B cell (primary cell): ENCODE results near the gene CRYGN. TPM values are rescaled to one million over a fixed set of nuclear protein-coding genes. Genes with fewer than 3 reads are reported as not detected.

ENCODE experiments used
- ATAC-seq: fragments of 200-7000 bp; cut with Tn5 transposase; one replicate; pipeline ENCODE4 v1.10.0; 2021; ENCODE audit warnings: low read depth, mild to moderate bottlenecking, moderate number of reproducible peaks, moderate library complexity
- CTCF ChIA-PET: fragments of 350-600 bp; sonication (Branson Sonifier 250); formaldehyde crosslinking; loops from one replicate; lab custom pipeline; 2021; ENCODE audit warnings: antibody characterized with exemption, inconsistent platforms; lab: Charles Lee
- POLR2A ChIA-PET: fragments of 350-600 bp; sonication (Branson Sonifier 250); formaldehyde crosslinking; loops from one replicate; lab custom pipeline; 2021; ENCODE audit warnings: antibody characterized with exemption; lab: Charles Lee
- DNase-seq: peaks from one replicate; pipeline ENCODE4 v3.0.0; 2013
- H2AFZ ChIP-seq: 2 replicates; pipeline ENCODE4 v1.6.1; 2012; ENCODE audit warnings: mild to moderate bottlenecking, low read depth, low read length; ENCODE audit not compliant: insufficient read depth, poor library complexity, severe bottlenecking
- H3K27ac ChIP-seq, 2 donors: 1 replicate in 1 of 2; 2 replicates in 1 of 2; pipeline ENCODE4 v1.5.1; 2012 to 2013; ENCODE audit warnings: low read length in 2 of 2, mild to moderate bottlenecking in 2 of 2, moderate library complexity in 1 of 2
- H3K27me3 ChIP-seq, 4 experiments: fragments of 200-600 bp in 1 of 4; sonication (generic) in 1 of 4; replicated peaks in 1 of 4; 1 replicate in 2 of 4; 2 replicates in 2 of 4; pipeline versions ENCODE4 v1.6.1 to v1.7.0; 2013 to 2016; ENCODE audit warnings: low read length in 3 of 4, mild to moderate bottlenecking in 2 of 4, mixed read lengths in 1 of 4, moderate library complexity in 1 of 4; ENCODE audit not compliant: insufficient read depth in 4 of 4, control insufficient read depth in 3 of 4; ENCODE audit errors: control extremely low read depth in 1 of 4
- H3K36me3 ChIP-seq, 2 experiments: replicated peaks in 1 of 2; 1 replicate in 1 of 2; 2 replicates in 1 of 2; pipeline versions ENCODE4 v1.6.1 to v1.7.1; 2013; ENCODE audit warnings: low read length in 1 of 2; ENCODE audit not compliant: insufficient read depth in 2 of 2, control insufficient read depth in 1 of 2; ENCODE audit errors: control extremely low read depth in 1 of 2, extremely low read depth in 1 of 2
- H3K4me1 ChIP-seq, 2 donors: fragments of 200-600 bp in 1 of 2; sonication (generic) in 1 of 2; 1 replicate in 1 of 2; 2 replicates in 1 of 2; pipeline versions ENCODE4 v1.5.1 to v1.6.1; 2013 to 2017; ENCODE audit warnings: low read length in 2 of 2; ENCODE audit not compliant: control insufficient read depth in 2 of 2, insufficient read depth in 2 of 2
- H3K4me2 ChIP-seq: replicated peaks from 2 replicates; pipeline ENCODE3; 2012; ENCODE audit warnings: mild to moderate bottlenecking, low read depth, low read length; ENCODE audit not compliant: poor library complexity, severe bottlenecking
- H3K4me3 ChIP-seq, 5 experiments: fragments of 200-600 bp in 1 of 5; sonication (generic) in 1 of 5; 1 replicate in 3 of 5; 2 replicates in 2 of 5; pipeline versions ENCODE4 v1.5.1 to v1.7.0; 2011 to 2016; ENCODE audit warnings: low read length in 4 of 5, mild to moderate bottlenecking in 4 of 5, low read depth in 2 of 5, control low read depth in 1 of 5, moderate library complexity in 1 of 5; ENCODE audit not compliant: insufficient read depth in 1 of 5; ENCODE audit errors: control extremely low read depth in 1 of 5, extremely low read depth in 1 of 5
- H3K79me2 ChIP-seq: fragments of 200-600 bp; sonication (generic); one replicate; pipeline ENCODE4 v1.6.0; 2016; ENCODE audit warnings: low read length; ENCODE audit not compliant: control insufficient read depth, insufficient read depth
- H3K9ac ChIP-seq: fragments of 200-600 bp; sonication (generic); 2 replicates; pipeline ENCODE4 v1.6.1; 2017; ENCODE audit warnings: mild to moderate bottlenecking, low read length, moderate library complexity
- H3K9me3 ChIP-seq, 3 donors: one replicate each; pipeline versions ENCODE4 v1.6.1 to v1.7.1; 2013; ENCODE audit warnings: low read length in 2 of 3; ENCODE audit not compliant: control insufficient read depth in 2 of 3, insufficient read depth in 1 of 3; ENCODE audit errors: control extremely low read depth in 1 of 3
- H4K20me1 ChIP-seq: 2 replicates; pipeline ENCODE4 v1.6.0; 2012; ENCODE audit warnings: mild to moderate bottlenecking, low read length; ENCODE audit not compliant: insufficient read depth, control insufficient read depth, poor library complexity, severe bottlenecking
- H3K27ac Mint-ChIP-seq: one replicate; pipeline ENCODE4 v1.8.0; 2021; ENCODE audit warnings: mixed read lengths
- H3K27me3 Mint-ChIP-seq: one replicate; pipeline ENCODE4 v1.8.0; 2021; ENCODE audit warnings: mixed read lengths
- H3K4me1 Mint-ChIP-seq: one replicate; pipeline ENCODE4 v1.8.0; 2021; ENCODE audit warnings: mixed read lengths
- H3K4me3 Mint-ChIP-seq: one replicate; pipeline ENCODE4 v1.8.0; 2021; ENCODE audit warnings: mixed read lengths
- H3K9me3 Mint-ChIP-seq: one replicate; pipeline ENCODE4 v1.8.0; 2022; ENCODE audit warnings: mixed read lengths; ENCODE audit not compliant: insufficient read depth
- CTCF ChIP-seq: fragments of 200-600 bp; IDR thresholded peaks from one replicate; pipeline ENCODE4 v1.8.0; 2022; ENCODE audit warnings: antibody characterized with exemption, mild to moderate bottlenecking
- EZH2 ChIP-seq: IDR thresholded peaks from 2 replicates; pipeline ENCODE4 v1.6.1; 2012; ENCODE audit warnings: borderline replicate concordance, low read depth, mild to moderate bottlenecking, moderate library complexity, low read length; ENCODE audit not compliant: insufficient read depth, poor library complexity, severe bottlenecking
- WGBS: methylation state at CpG from one replicate; pipeline ENCODE4 v1.1.5; 2013; ENCODE audit warnings: missing lambda C conversion rate; ENCODE audit not compliant: insufficient coverage; 5-methylcytosine and 5-hydroxymethylcytosine counted together
- intact Hi-C: fragments of 100-400 bp; cut with micrococcal nuclease; formaldehyde crosslinking; loops from one replicate; pipeline ENCODE4 v1.10.0; 2022
- polyA plus RNA-seq: library from polyadenylated mRNA; depleted of rRNA; stranded (reverse); fragments of >200 nt; gene quantifications from 2 replicates; pipeline ENCODE4 v1.2.3, GENCODE V29; 2012
- total RNA-seq, 2 donors: library from RNA; stranded (reverse); fragments of 120-200 nt in 1 of 2; gene quantifications; 1 replicate in 1 of 2; 2 replicates in 1 of 2; pipeline versions ENCODE4 v1.2.3 to v1.2.4, GENCODE V29; 2013 to 2022

Gene CRYGN
- total and polyA plus RNA-seq, 2 donors (not counting 1 experiment from before 2014, with no cell fraction given), result not detected

- Histone ChIP-seq H4K20me1 (no peaks in the 10 kb centered on the region), H3K4me3 (no peak overlapping the region), H3K27ac (no peak overlapping the region), H3K4me1 (peaks cover 0 to 2% of the 10 kb centered on the region in 2 donors), H3K79me2 (no peaks in the 10 kb centered on the region), H2AFZ (no peak overlapping the region), H3K4me2 (no peak overlapping the region), H3K27me3 (peaks cover 0 to 38% (median 12%) of the 10 kb centered on the region in 4 experiments), H3K9me3 (no peaks in the 10 kb centered on the region), H3K36me3 (no peaks in the 10 kb centered on the region), H3K9ac (no peak overlapping the region)
- WGBS, result 91% methylated on average over 4 of the region's 10 CpGs
- POLR2A ChIA-PET, result no interaction called here
- Mint-ChIP-seq H3K4me3 (no peak overlapping the region), H3K9me3 (no peaks in the 10 kb centered on the region), H3K4me1 (peaks cover 7% of the 10 kb centered on the region), H3K27me3 (peaks cover 47% of the 10 kb centered on the region), H3K27ac (no peak overlapping the region)
- ATAC-seq (no peak), DNase-seq (no peak)
- CTCF ChIA-PET, result interaction anchor here (11.9 to 12.6 kb wide), 2 partner anchors 75 to 126 kb away, joined by 137 to 230 read pairs; no protein-coding TSS in a partner anchor
- intact Hi-C loops, result no loop called here
- TF ChIP-seq CTCF (no peak), EZH2 (no peak)
These were observed 3.0 kb upstream of the CRYGN start for GRCh38 chr7:151442776-151443496.

GRCh38 chr7:151440799-151441445 is 981 bp upstream of the CRYGN start:
- H3K36me3 ChIP-seq, result no peaks in the 10 kb centered on the region
- no peak overlapping the region for H3K9ac ChIP-seq
- H3K4me3 Mint-ChIP-seq, result no peak overlapping the region
- no peaks in the 10 kb centered on the region for H4K20me1 ChIP-seq
- H3K9me3 Mint-ChIP-seq, result no peaks in the 10 kb centered on the region
- H3K27ac ChIP-seq, result no peak overlapping the region
- no peak for DNase-seq
- peaks cover 7% of the 10 kb centered on the region for H3K4me1 Mint-ChIP-seq
- no peak overlapping the region for H3K4me3 ChIP-seq
- 73% methylated on average over 4 of the region's 10 CpGs for WGBS
- intact Hi-C loops, result no loop called here
- peaks cover 46% of the 10 kb centered on the region for H3K27me3 Mint-ChIP-seq
- H3K9me3 ChIP-seq, result no peaks in the 10 kb centered on the region
- no peak overlapping the region for H3K4me2 ChIP-seq
- H3K27ac Mint-ChIP-seq, result no peak overlapping the region
- TF ChIP-seq CTCF (no peak), EZH2 (no peak)
- peaks cover 0 to 36% (median 11%) of the 10 kb centered on the region in 4 experiments for H3K27me3 ChIP-seq
- no peak overlapping the region for H2AFZ ChIP-seq
- H3K79me2 ChIP-seq, result no peaks in the 10 kb centered on the region
- no peaks in the 10 kb centered on the region for H3K4me1 ChIP-seq
- POLR2A ChIA-PET, result no interaction called here
- ATAC-seq, result no peak
- CTCF ChIA-PET, result no interaction called here
